Epithelial cell of alveolus of lung (primary cell): ENCODE measurements around the gene ZRSR2. TPM values are rescaled to one million over a fixed set of nuclear protein-coding genes. Genes with fewer than 3 reads are reported as not detected.

Experiments
- total RNA-seq: library from RNA; depleted of rRNA; stranded (reverse); fragments of >200 nt; gene quantifications from 2 replicates; pipeline ENCODE4 v1.2.1, GENCODE V29; 2015

ZRSR2 gene
- total RNA-seq, result 0.78 and 3.0 TPM in 2 replicates

GRCh38 chrX:15789979-15790768 is at the start of gene ZRSR2:
TSS of gene ZRSR2 (plus strand) at chrX:15790484. CDS start at chrX:15790496, 12 bp downstream.

GRCh38 chrX:15854712-15855567 is 64.7 kb downstream of the ZRSR2 start, which contains the start of gene AP1S2:
TSS of gene AP1S2 (minus strand) at chrX:15854813. CDS start at chrX:15852524, 2,289 bp downstream.

Other genes starting within 250 kb of the ZRSR2 start
- not detected in 2 replicates for gene ACE2, start 189.5 kb upstream of the ZRSR2 start, total RNA-seq
- 0.32 and 0.78 TPM in 2 replicates for gene CLTRN, start 125.7 kb upstream of the ZRSR2 start, total RNA-seq
- 3.9 and 10.1 TPM in 2 replicates for gene CA5B, start 52.2 kb upstream of the ZRSR2 start, total RNA-seq
- gene AP1S2, start 64.3 kb downstream of the ZRSR2 start, total RNA-seq, result 29.6 and 77.2 TPM in 2 replicates